ENCODE data around the gene PAX2. TPM values are rescaled to one million over a fixed set of nuclear protein-coding genes. Genes with fewer than 3 reads are reported as not detected.
A peak's percentile ranks its signal among the peaks of the same experiment; 100 is the strongest.

Gene PAX2
- polyA plus RNA-seq, 3 donors = not detected

DNA sequence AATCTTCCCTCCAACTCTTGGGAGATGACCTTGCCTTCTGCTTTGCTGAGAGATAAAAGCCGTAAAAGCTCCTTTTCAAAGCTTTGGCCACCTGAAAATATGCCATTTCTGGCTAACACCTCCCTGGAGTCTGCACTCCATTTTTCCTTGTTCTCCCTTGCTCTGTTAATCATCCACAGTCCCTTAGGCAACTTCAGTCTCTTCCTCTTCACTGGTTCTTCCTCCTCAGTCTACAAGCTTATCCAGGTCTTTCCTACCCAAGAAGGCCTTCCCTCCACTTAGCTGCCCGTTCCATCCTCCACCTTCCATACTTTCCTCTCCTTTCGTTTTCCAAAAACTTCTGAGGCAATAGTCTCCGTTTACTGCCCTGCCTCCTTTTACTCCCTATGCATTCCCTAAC is 30.5 kb downstream of the PAX2 start:
- Mint-ChIP-seq H3K4me3 (peak overlapping the region in 1 of 2 donors; percentile 35), H3K27me3 (ENCODE audit: low read depth in 3 of 3) (peaks cover 34 to 58% (median 38%) of the 10 kb centered on the region in 3 donors), H3K27ac (peak overlapping the region in 1 of 7 donors; percentile 31), H3K9me3 (peaks cover 0 to 11% (median 7%) of the 10 kb centered on the region in 7 donors), H3K36me3 (no peaks in the 10 kb centered on the region), H3K4me1 (no peaks in the 10 kb centered on the region)
- no peak overlapping the region for H3K27ac ChIP-seq (ENCODE audit: low read depth in 1 of 2, low read length in 2 of 2)
- TF ChIP-seq, protein P1, sequence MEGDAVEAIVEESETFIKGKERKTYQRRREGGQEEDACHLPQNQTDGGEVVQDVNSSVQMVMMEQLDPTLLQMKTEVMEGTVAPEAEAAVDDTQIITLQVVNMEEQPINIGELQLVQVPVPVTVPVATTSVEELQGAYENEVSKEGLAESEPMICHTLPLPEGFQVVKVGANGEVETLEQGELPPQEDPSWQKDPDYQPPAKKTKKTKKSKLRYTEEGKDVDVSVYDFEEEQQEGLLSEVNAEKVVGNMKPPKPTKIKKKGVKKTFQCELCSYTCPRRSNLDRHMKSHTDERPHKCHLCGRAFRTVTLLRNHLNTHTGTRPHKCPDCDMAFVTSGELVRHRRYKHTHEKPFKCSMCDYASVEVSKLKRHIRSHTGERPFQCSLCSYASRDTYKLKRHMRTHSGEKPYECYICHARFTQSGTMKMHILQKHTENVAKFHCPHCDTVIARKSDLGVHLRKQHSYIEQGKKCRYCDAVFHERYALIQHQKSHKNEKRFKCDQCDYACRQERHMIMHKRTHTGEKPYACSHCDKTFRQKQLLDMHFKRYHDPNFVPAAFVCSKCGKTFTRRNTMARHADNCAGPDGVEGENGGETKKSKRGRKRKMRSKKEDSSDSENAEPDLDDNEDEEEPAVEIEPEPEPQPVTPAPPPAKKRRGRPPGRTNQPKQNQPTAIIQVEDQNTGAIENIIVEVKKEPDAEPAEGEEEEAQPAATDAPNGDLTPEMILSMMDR (IDR thresholded peaks at IDR 0.05) = no peak
- H3K27me3 ChIP-seq (ENCODE audit: control insufficient read depth in 2 of 2, insufficient read depth in 2 of 2, low read length in 2 of 2) = peaks cover 3 to 11% of the 10 kb centered on the region in 2 donors
- no peaks in the 10 kb centered on the region for H3K4me1 ChIP-seq (ENCODE audit: control insufficient read depth in 1 of 2, insufficient read depth in 2 of 2, low read length in 2 of 2)
- intact Hi-C loops (cut with micrococcal nuclease) = no loop called here
- no peak overlapping the region for H3K4me3 ChIP-seq (replicated peaks in 1 of 3; ENCODE audit: low read depth in 2 of 3, low read length in 3 of 3)
- no peaks in the 10 kb centered on the region for H4K20me1 ChIP-seq (ENCODE audit: insufficient read depth, low read length)
- no peak overlapping the region for H2AFZ ChIP-seq (ENCODE audit: insufficient read depth, low read depth, low read length, poor library complexity, severe bottlenecking)
- no peak overlapping the region for H3K4me2 ChIP-seq (replicated peaks; ENCODE audit: extremely low read depth, low read length, poor library complexity, severe bottlenecking)
- H3K9me3 ChIP-seq (replicated peaks in 1 of 2; ENCODE audit: control insufficient read depth in 1 of 2, insufficient read depth in 1 of 2, low read length in 2 of 2) = no peaks in the 10 kb centered on the region
- 87% methylated on average over 4 of the region's 4 CpGs for WGBS (ENCODE audit: insufficient coverage)
- no peak overlapping the region for H3K9ac ChIP-seq (ENCODE audit: insufficient read depth, low read length, poor library complexity, severe bottlenecking)
- H3K36me3 ChIP-seq (replicated peaks in 1 of 2; ENCODE audit: control insufficient read depth in 1 of 2, insufficient read depth in 2 of 2, low read length in 2 of 2) = no peaks in the 10 kb centered on the region
- H3K79me2 ChIP-seq (ENCODE audit: insufficient read depth, low read length) = no peaks in the 10 kb centered on the region
- DNase-seq = no peak

GRCh38 chr10:100776671-100777070 is 31.3 kb downstream of the PAX2 start:
- H3K36me3 Mint-ChIP-seq = no peaks in the 10 kb centered on the region
- DNase-seq = no peak
- H2AFZ ChIP-seq (ENCODE audit: insufficient read depth, low read depth, low read length, poor library complexity, severe bottlenecking) = no peak overlapping the region
- TF ChIP-seq, protein P1 (IDR thresholded peaks at IDR 0.05) = no peak
- no CpG with 5 or more reads among the region's 1 CpG for WGBS (ENCODE audit: insufficient coverage)
- peak overlapping the region in 1 of 2 donors; percentile 22 for H3K4me3 Mint-ChIP-seq
- H3K36me3 ChIP-seq (replicated peaks in 1 of 2; ENCODE audit: control insufficient read depth in 1 of 2, insufficient read depth in 2 of 2, low read length in 2 of 2) = no peaks in the 10 kb centered on the region
- H4K20me1 ChIP-seq (ENCODE audit: insufficient read depth, low read length) = no peaks in the 10 kb centered on the region
- no peak overlapping the region for H3K9ac ChIP-seq (ENCODE audit: insufficient read depth, low read length, poor library complexity, severe bottlenecking)
- H3K27ac Mint-ChIP-seq = no peak overlapping the region
- no peak overlapping the region for H3K4me2 ChIP-seq (replicated peaks; ENCODE audit: extremely low read depth, low read length, poor library complexity, severe bottlenecking)
- H3K9me3 ChIP-seq (replicated peaks in 1 of 2; ENCODE audit: control insufficient read depth in 1 of 2, insufficient read depth in 1 of 2, low read length in 2 of 2) = no peaks in the 10 kb centered on the region
- no peaks in the 10 kb centered on the region for H3K4me1 Mint-ChIP-seq
- intact Hi-C loops (cut with micrococcal nuclease) = no loop called here
- H3K79me2 ChIP-seq (ENCODE audit: insufficient read depth, low read length) = no peaks in the 10 kb centered on the region
- H3K27me3 Mint-ChIP-seq (ENCODE audit: low read depth in 3 of 3) = peaks cover 36 to 57% (median 36%) of the 10 kb centered on the region in 3 donors
- peaks cover 0 to 11% (median 7%) of the 10 kb centered on the region in 7 donors for H3K9me3 Mint-ChIP-seq
- H3K4me3 ChIP-seq (replicated peaks in 1 of 3; ENCODE audit: low read depth in 2 of 3, low read length in 3 of 3) = no peak overlapping the region
- peaks cover 3 to 11% of the 10 kb centered on the region in 2 donors for H3K27me3 ChIP-seq (ENCODE audit: control insufficient read depth in 2 of 2, insufficient read depth in 2 of 2, low read length in 2 of 2)
- H3K4me1 ChIP-seq (ENCODE audit: control insufficient read depth in 1 of 2, insufficient read depth in 2 of 2, low read length in 2 of 2) = no peaks in the 10 kb centered on the region
- H3K27ac ChIP-seq (ENCODE audit: low read depth in 1 of 2, low read length in 2 of 2) = no peak overlapping the region

All from CD14-positive monocyte (primary cell).